HepG2 (cell line): Measurements from ENCODE around the gene GPR107. TPM values are rescaled to one million over a fixed set of nuclear protein-coding genes. Genes with fewer than 3 reads are reported as not detected.

Source experiments
- AKAP8 ChIP-seq: sonication (generic); formaldehyde crosslinking; IDR thresholded peaks from 2 replicates; pipeline ENCODE4 v1.5.1; 2020; ENCODE audit warnings: mild to moderate bottlenecking, missing genetic modification reagents
- ATAD3A ChIP-seq: sonication (generic); formaldehyde crosslinking; IDR thresholded peaks from 2 replicates; pipeline ENCODE4 v1.4.0; 2020; ENCODE audit warnings: missing genetic modification reagents
- ATF2 ChIP-seq: sonication (generic); formaldehyde crosslinking; IDR thresholded peaks from 2 replicates; pipeline ENCODE4 v1.4.0; 2020; ENCODE audit warnings: missing genetic modification reagents
- CREM ChIP-seq, 2 experiments: sonication (generic) in 1 of 2; formaldehyde crosslinking in 1 of 2; IDR thresholded peaks; 2 replicates each; pipeline versions ENCODE4 v1.4.0 to v1.6.1; 2016 to 2020; ENCODE audit warnings: antibody characterized with exemption in 1 of 2, mild to moderate bottlenecking in 1 of 2, missing genetic modification reagents in 1 of 2
- GZF1 ChIP-seq: sonication (generic); formaldehyde crosslinking; IDR thresholded peaks from 2 replicates; pipeline ENCODE4 v1.5.1; 2020; ENCODE audit warnings: mild to moderate bottlenecking, missing genetic modification reagents
- RBM22 ChIP-seq: fragments of 200-400 bp; formaldehyde crosslinking; optimal IDR thresholded peaks from 2 replicates; pipeline ENCODE3; 2017; ENCODE audit warnings: mild to moderate bottlenecking, low read length, moderate library complexity
- SNRNP70 ChIP-seq: fragments of 200-400 bp; formaldehyde crosslinking; IDR thresholded peaks from 2 replicates; pipeline ENCODE4 v1.6.1; 2017; ENCODE audit warnings: mild to moderate bottlenecking, low read depth, low read length, moderate library complexity
- XBP1 ChIP-seq: sonication (generic); formaldehyde crosslinking; IDR thresholded peaks from 2 replicates; pipeline ENCODE4 v1.5.0; 2020; ENCODE audit warnings: missing genetic modification reagents
- ZNF432 ChIP-seq: sonication (generic); formaldehyde crosslinking; IDR thresholded peaks from 2 replicates; pipeline ENCODE4 v1.5.0; 2020; ENCODE audit warnings: missing genetic modification reagents, mild to moderate bottlenecking, borderline replicate concordance
- ZNF496 ChIP-seq: sonication (generic); formaldehyde crosslinking; IDR thresholded peaks from 2 replicates; pipeline ENCODE4 v1.8.1; 2023; ENCODE audit warnings: mild to moderate bottlenecking, moderate library complexity, missing genetic modification reagents; ENCODE audit not compliant: insufficient replicate concordance
- ZNF761 ChIP-seq: sonication (generic); formaldehyde crosslinking; conservative IDR thresholded peaks from 2 replicates; pipeline ENCODE4 v1.4.0; 2020; ENCODE audit warnings: mild to moderate bottlenecking, missing genetic modification reagents
- ZSCAN20 ChIP-seq: sonication (generic); formaldehyde crosslinking; IDR thresholded peaks from 2 replicates; pipeline ENCODE4 v1.4.0; 2020; ENCODE audit warnings: missing genetic modification reagents, mild to moderate bottlenecking, borderline replicate concordance
- polyA plus RNA-seq, 8 experiments: library from polyadenylated mRNA; depleted of rRNA in 3 of 8; stranded (reverse) in 7 of 8; unstranded in 1 of 8; fragments of >200 nt; fragmentation: Illumina TruSeq in 4 of 8; extraction: Trizol in 4 of 8; gene quantifications; 2 replicates each; pipeline versions ENCODE4 v1.2.1 to v1.2.3, GENCODE V29; 2011 to 2016; ENCODE audit warnings: low read depth in 4 of 8, missing spikeins in 1 of 8, mixed read lengths in 1 of 8; ENCODE audit not compliant: insufficient read depth in 1 of 8
- total RNA-seq, 5 experiments: library from RNA; depleted of rRNA; stranded (reverse); fragments of >200 nt; fragmentation: Illumina TruSeq; extraction: Trizol; gene quantifications; 2 replicates each; pipeline ENCODE4 v1.2.3, GENCODE V29; 2016; ENCODE audit warnings: low read depth in 1 of 5
- TF ChIP-seq, protein P1 (sequence below): sonication (generic); formaldehyde crosslinking; IDR thresholded peaks from 2 replicates; pipeline ENCODE4 v1.4.0; 2020; ENCODE audit warnings: missing genetic modification reagents
- TF ChIP-seq, protein P2 (sequence below), 2 experiments: IDR thresholded peaks; 2 replicates each; pipeline ENCODE4 v1.6.1; 2011 to 2012; ENCODE audit warnings: low read length in 2 of 2, borderline replicate concordance in 1 of 2, low read depth in 1 of 2, mild to moderate bottlenecking in 1 of 2, moderate library complexity in 1 of 2
- TF ChIP-seq, protein P3 (sequence below): sonication (generic); formaldehyde crosslinking; conservative IDR thresholded peaks from 2 replicates; pipeline ENCODE4 v1.4.0; 2020; ENCODE audit warnings: missing genetic modification reagents
- TF ChIP-seq, protein P4 (sequence below): IDR thresholded peaks from 2 replicates; pipeline ENCODE4 v1.6.1; 2016; ENCODE audit warnings: low read depth

GPR107 gene
- total and polyA plus RNA-seq, 2 of the 13 experiments (the other 11 are each of a cell fraction or from before 2014, with no cell fraction given), result 22.5 to 24.4 TPM

GRCh38 chr9:130053504-130054324 lies at the start of gene GPR107 (continued):
- TF ChIP-seq, protein P1, sequence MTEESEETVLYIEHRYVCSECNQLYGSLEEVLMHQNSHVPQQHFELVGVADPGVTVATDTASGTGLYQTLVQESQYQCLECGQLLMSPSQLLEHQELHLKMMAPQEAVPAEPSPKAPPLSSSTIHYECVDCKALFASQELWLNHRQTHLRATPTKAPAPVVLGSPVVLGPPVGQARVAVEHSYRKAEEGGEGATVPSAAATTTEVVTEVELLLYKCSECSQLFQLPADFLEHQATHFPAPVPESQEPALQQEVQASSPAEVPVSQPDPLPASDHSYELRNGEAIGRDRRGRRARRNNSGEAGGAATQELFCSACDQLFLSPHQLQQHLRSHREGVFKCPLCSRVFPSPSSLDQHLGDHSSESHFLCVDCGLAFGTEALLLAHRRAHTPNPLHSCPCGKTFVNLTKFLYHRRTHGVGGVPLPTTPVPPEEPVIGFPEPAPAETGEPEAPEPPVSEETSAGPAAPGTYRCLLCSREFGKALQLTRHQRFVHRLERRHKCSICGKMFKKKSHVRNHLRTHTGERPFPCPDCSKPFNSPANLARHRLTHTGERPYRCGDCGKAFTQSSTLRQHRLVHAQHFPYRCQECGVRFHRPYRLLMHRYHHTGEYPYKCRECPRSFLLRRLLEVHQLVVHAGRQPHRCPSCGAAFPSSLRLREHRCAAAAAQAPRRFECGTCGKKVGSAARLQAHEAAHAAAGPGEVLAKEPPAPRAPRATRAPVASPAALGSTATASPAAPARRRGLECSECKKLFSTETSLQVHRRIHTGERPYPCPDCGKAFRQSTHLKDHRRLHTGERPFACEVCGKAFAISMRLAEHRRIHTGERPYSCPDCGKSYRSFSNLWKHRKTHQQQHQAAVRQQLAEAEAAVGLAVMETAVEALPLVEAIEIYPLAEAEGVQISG (CRISPR knock-in tag), result peak; percentile 85
- TF ChIP-seq ZNF761 (CRISPR knock-in tag) (no peak; the same call in 1 of the 2 replicates), RBM22 (peak; percentile 67), ZNF432 (CRISPR knock-in tag) (no peak), ZSCAN20 (CRISPR knock-in tag) (no peak), ATF2 (CRISPR knock-in tag) (peak; percentile 34; the same call in 1 of the 2 replicates), ATAD3A (CRISPR knock-in tag) (no peak), CREM (IDR thresholded peaks at IDR 0.05) (peak; percentile 35; the same call in 1 of the 2 replicates), CREM (CRISPR knock-in tag; IDR thresholded peaks at IDR 0.05) (no peak), AKAP8 (CRISPR knock-in tag) (no peak), GZF1 (CRISPR knock-in tag) (peak; percentile 56; the same call in 1 of the 2 replicates), SNRNP70 (no peak), XBP1 (CRISPR knock-in tag) (no peak), ZNF496 (CRISPR knock-in tag) (no peak)
- TF ChIP-seq, protein P2, sequence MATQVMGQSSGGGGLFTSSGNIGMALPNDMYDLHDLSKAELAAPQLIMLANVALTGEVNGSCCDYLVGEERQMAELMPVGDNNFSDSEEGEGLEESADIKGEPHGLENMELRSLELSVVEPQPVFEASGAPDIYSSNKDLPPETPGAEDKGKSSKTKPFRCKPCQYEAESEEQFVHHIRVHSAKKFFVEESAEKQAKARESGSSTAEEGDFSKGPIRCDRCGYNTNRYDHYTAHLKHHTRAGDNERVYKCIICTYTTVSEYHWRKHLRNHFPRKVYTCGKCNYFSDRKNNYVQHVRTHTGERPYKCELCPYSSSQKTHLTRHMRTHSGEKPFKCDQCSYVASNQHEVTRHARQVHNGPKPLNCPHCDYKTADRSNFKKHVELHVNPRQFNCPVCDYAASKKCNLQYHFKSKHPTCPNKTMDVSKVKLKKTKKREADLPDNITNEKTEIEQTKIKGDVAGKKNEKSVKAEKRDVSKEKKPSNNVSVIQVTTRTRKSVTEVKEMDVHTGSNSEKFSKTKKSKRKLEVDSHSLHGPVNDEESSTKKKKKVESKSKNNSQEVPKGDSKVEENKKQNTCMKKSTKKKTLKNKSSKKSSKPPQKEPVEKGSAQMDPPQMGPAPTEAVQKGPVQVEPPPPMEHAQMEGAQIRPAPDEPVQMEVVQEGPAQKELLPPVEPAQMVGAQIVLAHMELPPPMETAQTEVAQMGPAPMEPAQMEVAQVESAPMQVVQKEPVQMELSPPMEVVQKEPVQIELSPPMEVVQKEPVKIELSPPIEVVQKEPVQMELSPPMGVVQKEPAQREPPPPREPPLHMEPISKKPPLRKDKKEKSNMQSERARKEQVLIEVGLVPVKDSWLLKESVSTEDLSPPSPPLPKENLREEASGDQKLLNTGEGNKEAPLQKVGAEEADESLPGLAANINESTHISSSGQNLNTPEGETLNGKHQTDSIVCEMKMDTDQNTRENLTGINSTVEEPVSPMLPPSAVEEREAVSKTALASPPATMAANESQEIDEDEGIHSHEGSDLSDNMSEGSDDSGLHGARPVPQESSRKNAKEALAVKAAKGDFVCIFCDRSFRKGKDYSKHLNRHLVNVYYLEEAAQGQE (IDR thresholded peaks at IDR 0.05; ENCODE audit: borderline replicate concordance in 1 of 2, low read depth in 1 of 2, low read length in 2 of 2), result peak in 1 of 2 experiments; percentile 53; a peak in 1 of 4 replicates
- TF ChIP-seq, protein P3, sequence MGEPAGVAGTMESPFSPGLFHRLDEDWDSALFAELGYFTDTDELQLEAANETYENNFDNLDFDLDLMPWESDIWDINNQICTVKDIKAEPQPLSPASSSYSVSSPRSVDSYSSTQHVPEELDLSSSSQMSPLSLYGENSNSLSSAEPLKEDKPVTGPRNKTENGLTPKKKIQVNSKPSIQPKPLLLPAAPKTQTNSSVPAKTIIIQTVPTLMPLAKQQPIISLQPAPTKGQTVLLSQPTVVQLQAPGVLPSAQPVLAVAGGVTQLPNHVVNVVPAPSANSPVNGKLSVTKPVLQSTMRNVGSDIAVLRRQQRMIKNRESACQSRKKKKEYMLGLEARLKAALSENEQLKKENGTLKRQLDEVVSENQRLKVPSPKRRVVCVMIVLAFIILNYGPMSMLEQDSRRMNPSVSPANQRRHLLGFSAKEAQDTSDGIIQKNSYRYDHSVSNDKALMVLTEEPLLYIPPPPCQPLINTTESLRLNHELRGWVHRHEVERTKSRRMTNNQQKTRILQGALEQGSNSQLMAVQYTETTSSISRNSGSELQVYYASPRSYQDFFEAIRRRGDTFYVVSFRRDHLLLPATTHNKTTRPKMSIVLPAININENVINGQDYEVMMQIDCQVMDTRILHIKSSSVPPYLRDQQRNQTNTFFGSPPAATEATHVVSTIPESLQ, result peak; percentile 78; the same call in 1 of the 2 replicates
- TF ChIP-seq, protein P4, sequence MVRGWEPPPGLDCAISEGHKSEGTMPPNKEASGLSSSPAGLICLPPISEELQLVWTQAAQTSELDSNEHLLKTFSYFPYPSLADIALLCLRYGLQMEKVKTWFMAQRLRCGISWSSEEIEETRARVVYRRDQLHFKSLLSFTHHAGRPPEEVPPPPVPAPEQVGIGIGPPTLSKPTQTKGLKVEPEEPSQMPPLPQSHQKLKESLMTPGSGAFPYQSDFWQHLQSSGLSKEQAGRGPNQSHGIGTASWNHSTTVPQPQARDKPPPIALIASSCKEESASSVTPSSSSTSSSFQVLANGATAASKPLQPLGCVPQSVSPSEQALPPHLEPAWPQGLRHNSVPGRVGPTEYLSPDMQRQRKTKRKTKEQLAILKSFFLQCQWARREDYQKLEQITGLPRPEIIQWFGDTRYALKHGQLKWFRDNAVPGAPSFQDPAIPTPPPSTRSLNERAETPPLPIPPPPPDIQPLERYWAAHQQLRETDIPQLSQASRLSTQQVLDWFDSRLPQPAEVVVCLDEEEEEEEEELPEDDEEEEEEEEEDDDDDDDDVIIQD, result no peak
